ENCODE results near the gene TPD52L1.

The TPD52L1 gene

DNA sequence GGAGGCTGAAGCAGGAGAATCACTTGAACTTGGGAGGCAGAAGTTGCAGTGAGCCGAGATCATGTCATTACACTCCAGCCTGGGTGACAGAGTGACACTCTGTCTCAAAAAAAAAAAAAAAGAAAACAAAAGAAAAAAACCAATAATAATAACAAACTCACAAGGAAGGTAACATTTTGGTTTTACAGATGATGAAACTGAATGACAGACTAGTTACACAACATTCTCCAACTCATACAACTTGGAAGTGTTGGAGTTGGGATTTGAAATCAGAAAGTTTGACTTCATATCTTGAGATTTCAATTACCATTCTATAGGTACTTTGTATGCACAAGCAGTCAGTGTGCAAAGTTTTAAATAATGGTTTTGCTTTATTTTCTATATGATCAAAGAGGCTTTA lies 10.2 kb downstream of the TPD52L1 start:
- no peak overlapping the region for H3K4me3 ChIP-seq (ENCODE audit: control insufficient read depth, low read depth, low read length)
- no peak for DNase-seq (ENCODE audit: low read depth)
- TF ChIP-seq, protein P1, sequence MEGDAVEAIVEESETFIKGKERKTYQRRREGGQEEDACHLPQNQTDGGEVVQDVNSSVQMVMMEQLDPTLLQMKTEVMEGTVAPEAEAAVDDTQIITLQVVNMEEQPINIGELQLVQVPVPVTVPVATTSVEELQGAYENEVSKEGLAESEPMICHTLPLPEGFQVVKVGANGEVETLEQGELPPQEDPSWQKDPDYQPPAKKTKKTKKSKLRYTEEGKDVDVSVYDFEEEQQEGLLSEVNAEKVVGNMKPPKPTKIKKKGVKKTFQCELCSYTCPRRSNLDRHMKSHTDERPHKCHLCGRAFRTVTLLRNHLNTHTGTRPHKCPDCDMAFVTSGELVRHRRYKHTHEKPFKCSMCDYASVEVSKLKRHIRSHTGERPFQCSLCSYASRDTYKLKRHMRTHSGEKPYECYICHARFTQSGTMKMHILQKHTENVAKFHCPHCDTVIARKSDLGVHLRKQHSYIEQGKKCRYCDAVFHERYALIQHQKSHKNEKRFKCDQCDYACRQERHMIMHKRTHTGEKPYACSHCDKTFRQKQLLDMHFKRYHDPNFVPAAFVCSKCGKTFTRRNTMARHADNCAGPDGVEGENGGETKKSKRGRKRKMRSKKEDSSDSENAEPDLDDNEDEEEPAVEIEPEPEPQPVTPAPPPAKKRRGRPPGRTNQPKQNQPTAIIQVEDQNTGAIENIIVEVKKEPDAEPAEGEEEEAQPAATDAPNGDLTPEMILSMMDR (conservative IDR thresholded peaks at IDR 0.05; ENCODE audit: control insufficient read depth, insufficient read depth, low read depth, low read length): no peak

DNA sequence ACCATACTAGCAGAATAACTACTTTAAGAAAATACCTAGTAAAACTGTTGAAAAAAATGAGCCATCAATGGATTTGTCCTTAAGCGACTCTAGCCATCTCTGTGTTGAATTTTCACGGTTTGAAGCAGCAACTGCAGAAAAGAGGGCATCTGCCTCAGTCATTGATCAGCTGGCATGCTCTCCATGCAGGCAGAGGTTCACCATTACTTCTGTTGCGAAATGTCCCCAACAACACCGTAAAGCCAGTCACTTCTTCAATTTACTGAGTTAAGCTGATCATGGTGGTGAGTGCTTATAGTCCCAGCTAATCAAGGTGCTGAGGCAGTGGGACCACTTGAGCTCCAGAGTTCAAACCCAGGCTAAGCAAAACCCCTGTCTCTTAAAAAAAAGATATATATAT lies 11.1 kb downstream of the TPD52L1 start:
- no peak for DNase-seq (ENCODE audit: low read depth)
- TF ChIP-seq, protein P1 (conservative IDR thresholded peaks at IDR 0.05; ENCODE audit: control insufficient read depth, insufficient read depth, low read depth, low read length): no peak
- H3K4me3 ChIP-seq (ENCODE audit: control insufficient read depth, low read depth, low read length): no peak overlapping the region

DNA sequence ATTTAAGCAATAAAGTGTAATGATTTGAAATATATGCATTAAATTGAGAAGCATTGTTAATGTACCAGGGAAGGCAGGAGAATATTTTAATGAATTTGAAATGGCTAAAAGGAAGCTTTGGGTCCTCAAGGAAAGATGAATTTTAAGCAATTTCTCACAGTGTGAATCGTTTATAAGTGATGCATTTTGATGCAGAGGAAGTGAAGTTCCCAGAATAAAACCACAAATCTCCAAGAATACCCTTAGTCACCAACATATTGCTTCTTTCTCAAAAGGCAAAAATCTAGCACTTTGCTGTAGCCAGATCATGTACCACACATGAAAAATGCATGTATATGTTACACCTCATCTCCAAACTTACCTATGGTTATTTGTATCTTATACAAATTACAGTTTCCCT lies 11.7 kb downstream of the TPD52L1 start:
- TF ChIP-seq, protein P1 (conservative IDR thresholded peaks at IDR 0.05; ENCODE audit: control insufficient read depth, insufficient read depth, low read depth, low read length): no peak
- no peak overlapping the region for H3K4me3 ChIP-seq (ENCODE audit: control insufficient read depth, low read depth, low read length)
- DNase-seq (ENCODE audit: low read depth): peak; percentile 65

DNA sequence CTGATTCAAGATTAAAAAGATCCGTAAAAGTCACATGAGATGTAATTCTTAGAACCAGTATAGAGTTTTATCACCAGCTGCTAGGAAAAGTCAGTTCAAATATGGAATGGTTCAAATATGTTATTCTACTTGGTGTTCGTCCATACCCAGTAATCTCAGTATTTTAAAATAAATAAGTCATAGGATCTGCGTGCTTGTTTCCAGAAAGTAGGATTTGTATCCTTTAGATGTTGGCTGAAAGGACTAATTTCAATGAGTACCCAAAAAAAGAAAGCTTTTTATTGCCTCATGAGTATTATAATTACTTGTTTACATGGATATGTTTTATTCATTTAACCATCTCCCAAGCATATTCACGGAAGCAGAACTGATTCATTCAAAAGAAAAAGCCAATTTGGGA lies 12.2 kb downstream of the TPD52L1 start:
- DNase-seq (ENCODE audit: low read depth): no peak
- no peak overlapping the region for H3K4me3 ChIP-seq (ENCODE audit: control insufficient read depth, low read depth, low read length)
- TF ChIP-seq, protein P1 (conservative IDR thresholded peaks at IDR 0.05; ENCODE audit: control insufficient read depth, insufficient read depth, low read depth, low read length): no peak

DNA sequence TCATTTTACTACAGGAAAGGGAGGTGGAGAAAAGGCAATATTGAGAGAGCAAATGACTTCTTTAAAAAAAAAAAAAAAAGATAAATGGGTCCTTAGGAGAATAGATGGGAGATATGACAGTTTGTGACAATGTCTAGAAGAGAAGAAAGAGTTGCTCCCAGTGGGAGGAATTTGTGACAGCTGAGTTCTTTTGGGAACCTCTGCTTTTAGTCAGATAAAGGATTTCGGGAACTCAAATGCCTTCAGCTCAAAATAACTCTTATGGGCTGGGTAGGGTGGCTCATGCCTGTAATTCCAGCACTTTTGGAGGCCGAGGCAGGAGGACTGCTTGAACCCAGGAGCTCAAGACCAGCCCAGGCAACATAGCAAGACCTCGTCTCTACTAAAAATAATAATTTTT lies 13.1 kb downstream of the TPD52L1 start:
- TF ChIP-seq, protein P1 (conservative IDR thresholded peaks at IDR 0.05; ENCODE audit: control insufficient read depth, insufficient read depth, low read depth, low read length): no peak
- DNase-seq (ENCODE audit: low read depth): no peak
- H3K4me3 ChIP-seq (ENCODE audit: control insufficient read depth, low read depth, low read length): no peak overlapping the region

DNA sequence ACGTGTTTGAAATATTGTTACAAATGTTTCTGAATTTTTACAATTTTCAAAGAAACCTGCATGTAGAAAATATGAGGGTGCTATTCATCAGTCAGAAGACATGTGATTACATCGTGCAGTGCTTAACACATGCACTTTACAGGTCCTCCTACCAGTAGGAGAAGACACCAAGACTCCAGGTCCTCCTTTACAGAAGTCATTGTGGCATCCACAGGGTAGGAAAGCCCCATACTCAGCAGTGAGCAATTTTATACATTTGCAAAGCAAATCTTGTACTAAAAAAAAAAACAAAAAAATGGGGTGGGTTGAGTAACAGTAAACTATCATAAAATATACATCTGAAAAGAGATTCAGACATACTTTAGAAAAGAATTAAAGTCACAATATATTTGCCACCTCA lies 14.0 kb downstream of the TPD52L1 start:
- no peak overlapping the region for H3K4me3 ChIP-seq (ENCODE audit: control insufficient read depth, low read depth, low read length)
- TF ChIP-seq, protein P1 (conservative IDR thresholded peaks at IDR 0.05; ENCODE audit: control insufficient read depth, insufficient read depth, low read depth, low read length): no peak
- DNase-seq (ENCODE audit: low read depth): no peak

DNA sequence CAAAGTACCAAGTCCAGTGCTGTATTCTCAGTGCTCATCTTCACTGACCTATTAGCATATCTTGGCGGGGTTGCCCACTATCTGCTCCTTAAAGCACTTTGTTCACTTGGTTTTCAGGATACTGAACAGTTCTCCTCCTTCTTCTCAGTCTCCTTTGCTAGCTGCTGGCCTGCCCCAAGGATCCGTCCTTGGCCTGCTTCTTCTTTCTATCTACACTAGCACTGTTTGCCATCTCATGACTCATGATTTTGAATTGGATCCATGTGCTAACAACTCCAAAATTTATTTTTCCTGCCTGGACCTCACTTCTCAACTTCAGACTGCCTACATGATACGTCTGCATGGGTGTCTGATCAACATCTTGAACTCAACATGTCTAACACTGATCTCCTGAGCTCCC lies 15.5 kb downstream of the TPD52L1 start:
- peak; percentile 76 for DNase-seq (ENCODE audit: low read depth)
- no peak overlapping the region for H3K4me3 ChIP-seq (ENCODE audit: control insufficient read depth, low read depth, low read length)
- TF ChIP-seq, protein P1 (conservative IDR thresholded peaks at IDR 0.05; ENCODE audit: control insufficient read depth, insufficient read depth, low read depth, low read length): no peak

All from fibroblast of mammary gland (primary cell).